Measurements from ENCODE around the gene SCAPER.
"Not testable (repeated sequence)": the region's sequence is repeated elsewhere in the genome, so short reads cannot be mapped to it uniquely, and the experiment has no call there.

- TF ChIP-seq EZH2 (IDR thresholded peaks at IDR 0.05); POLR2A (IDR thresholded peaks at IDR 0.05; ENCODE audit: borderline replicate concordance, extremely low read depth, insufficient read depth, insufficient read length); POLR2AphosphoS5 (IDR thresholded peaks at IDR 0.05; ENCODE audit: low read depth, low read length); CTCF (IDR thresholded peaks at IDR 0.05 in 2 of 3, conservative IDR thresholded peaks at IDR 0.05 in 1 of 3; ENCODE audit: borderline replicate concordance in 1 of 3, insufficient read depth in 1 of 3, low read depth in 2 of 3, low read length in 2 of 3); SP1 (IDR thresholded peaks at IDR 0.05; ENCODE audit: low read depth); EZH2phosphoT487 (IDR thresholded peaks at IDR 0.05; ENCODE audit: borderline replicate concordance); CEBPB (IDR thresholded peaks at IDR 0.05; ENCODE audit: low read depth); REST (IDR thresholded peaks at IDR 0.05; ENCODE audit: low read depth); ZBTB33 (IDR thresholded peaks at IDR 0.05; ENCODE audit: extremely low read depth, insufficient replicate concordance, low read length); MAX (IDR thresholded peaks at IDR 0.05); EGR1 (IDR thresholded peaks at IDR 0.05; ENCODE audit: low read depth); ZNF274 (IDR thresholded peaks at IDR 0.05; ENCODE audit: low read depth, low read length): not testable (repeated sequence)
Observed at GRCh38 chr15:76899931-76900310, 5.2 kb downstream of the SCAPER start.

Data from HCT116 (cell line).